ENCODE results near the gene ROCK2. TPM values are rescaled to one million over a fixed set of nuclear protein-coding genes. Genes with fewer than 3 reads are reported as not detected.

ROCK2 gene
- total RNA-seq, 2 experiments from 2014 or later = 16.6 to 19.2 TPM

GRCh38 chr2:11245322-11245721 lies 99.1 kb downstream of the ROCK2 start:
- POLR2A ChIA-PET = no interaction called here
- Mint-ChIP-seq H3K27ac (no peak overlapping the region), H3K4me3 (no peak overlapping the region), H3K27me3 (no peaks in the 10 kb centered on the region), H3K4me1 (ENCODE audit: low read depth) (no peaks in the 10 kb centered on the region), H3K36me3 (peaks cover 13% of the 10 kb centered on the region), H3K9me3 (no peaks in the 10 kb centered on the region)
- DNase-seq = no peak
- intact Hi-C loops (cut with micrococcal nuclease) = no loop called here
- CTCF ChIA-PET = no interaction called here

DNA sequence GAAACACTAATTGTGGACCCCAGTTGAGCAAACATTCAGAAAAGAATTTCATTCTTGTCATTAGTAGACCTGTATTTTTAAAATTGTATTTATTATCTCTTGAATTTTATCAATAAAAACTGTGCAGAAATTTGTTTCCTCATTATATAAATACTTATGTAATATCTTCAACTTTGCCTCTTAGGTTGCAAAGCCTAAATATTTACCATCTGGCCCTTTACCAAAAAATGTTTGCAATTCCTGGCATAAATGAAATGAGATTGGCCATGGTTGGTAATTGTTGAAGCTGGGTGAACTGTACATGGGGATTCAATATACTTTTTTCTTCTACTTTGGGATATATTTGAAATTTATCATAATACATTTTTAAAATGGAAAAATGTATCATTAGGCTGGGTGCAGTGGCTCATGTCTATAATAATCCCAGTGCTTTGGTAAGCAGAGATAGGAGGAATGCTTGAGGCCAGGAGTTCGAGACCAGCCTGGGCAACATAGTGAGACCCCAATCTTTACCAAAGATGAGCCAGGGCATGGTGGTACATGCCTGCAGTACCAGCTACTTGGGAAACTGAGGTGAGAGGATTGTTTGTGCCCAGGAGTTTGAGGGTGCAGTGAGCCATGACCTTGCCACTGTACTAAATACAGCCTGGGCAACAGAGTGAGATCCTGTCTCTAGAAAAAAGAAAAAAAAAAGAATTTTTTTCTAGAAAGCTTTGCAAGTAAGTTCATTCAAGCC lies 100.2 kb downstream of the ROCK2 start:
- Mint-ChIP-seq H3K36me3 (peaks cover 13% of the 10 kb centered on the region), H3K4me1 (ENCODE audit: low read depth) (no peaks in the 10 kb centered on the region)
- no peak for DNase-seq

DNA sequence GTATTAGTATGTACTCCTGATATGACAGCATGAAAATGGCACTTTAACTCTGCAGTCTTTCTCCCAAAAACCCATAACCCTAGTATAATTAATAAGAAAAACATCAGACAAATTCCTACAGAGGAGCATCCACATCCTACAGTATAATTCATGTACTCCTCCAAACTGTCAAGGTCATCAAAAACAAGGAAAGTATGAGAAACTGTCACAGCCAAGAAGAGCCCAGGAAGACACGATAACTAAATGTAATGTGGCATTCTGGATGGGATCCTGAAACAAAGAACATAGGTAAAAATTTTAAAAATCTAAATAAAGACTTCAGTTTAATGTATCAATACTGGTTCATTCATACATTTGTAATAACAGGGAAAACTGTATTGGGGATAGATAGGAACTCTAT lies 100.9 kb downstream of the ROCK2 start:
- H3K27me3 Mint-ChIP-seq = no peaks in the 10 kb centered on the region
- intact Hi-C loops (cut with micrococcal nuclease) = no loop called here
- CTCF ChIA-PET = no interaction called here
- H3K36me3 Mint-ChIP-seq = peaks cover 13% of the 10 kb centered on the region
- no peaks in the 10 kb centered on the region for H3K9me3 Mint-ChIP-seq
- no peak for DNase-seq
- H3K4me1 Mint-ChIP-seq (ENCODE audit: low read depth) = no peaks in the 10 kb centered on the region
- H3K27ac Mint-ChIP-seq = no peak overlapping the region
- H3K4me3 Mint-ChIP-seq = no peak overlapping the region
- POLR2A ChIA-PET = no interaction called here

More for the DNA sequence above, 100.2 kb downstream of the ROCK2 start:
- H3K9me3 Mint-ChIP-seq = no peaks in the 10 kb centered on the region
- CTCF ChIA-PET = no interaction called here
- H3K27me3 Mint-ChIP-seq = no peaks in the 10 kb centered on the region
- H3K4me3 Mint-ChIP-seq = no peak overlapping the region
- intact Hi-C loops (cut with micrococcal nuclease) = no loop called here
- POLR2A ChIA-PET = no interaction called here
- H3K27ac Mint-ChIP-seq = no peak overlapping the region

- intact Hi-C loops (cut with micrococcal nuclease) = no loop called here
- ChIA-PET CTCF (no interaction called here), POLR2A (no interaction called here)
- Mint-ChIP-seq H3K27me3 (no peaks in the 10 kb centered on the region), H3K36me3 (peaks cover 10% of the 10 kb centered on the region), H3K4me1 (ENCODE audit: low read depth) (no peaks in the 10 kb centered on the region), H3K9me3 (no peaks in the 10 kb centered on the region), H3K27ac (no peak overlapping the region), H3K4me3 (no peak overlapping the region)
- DNase-seq = no peak
Observed at GRCh38 chr2:11242542-11243174, 101.8 kb downstream of the ROCK2 start.

DNA sequence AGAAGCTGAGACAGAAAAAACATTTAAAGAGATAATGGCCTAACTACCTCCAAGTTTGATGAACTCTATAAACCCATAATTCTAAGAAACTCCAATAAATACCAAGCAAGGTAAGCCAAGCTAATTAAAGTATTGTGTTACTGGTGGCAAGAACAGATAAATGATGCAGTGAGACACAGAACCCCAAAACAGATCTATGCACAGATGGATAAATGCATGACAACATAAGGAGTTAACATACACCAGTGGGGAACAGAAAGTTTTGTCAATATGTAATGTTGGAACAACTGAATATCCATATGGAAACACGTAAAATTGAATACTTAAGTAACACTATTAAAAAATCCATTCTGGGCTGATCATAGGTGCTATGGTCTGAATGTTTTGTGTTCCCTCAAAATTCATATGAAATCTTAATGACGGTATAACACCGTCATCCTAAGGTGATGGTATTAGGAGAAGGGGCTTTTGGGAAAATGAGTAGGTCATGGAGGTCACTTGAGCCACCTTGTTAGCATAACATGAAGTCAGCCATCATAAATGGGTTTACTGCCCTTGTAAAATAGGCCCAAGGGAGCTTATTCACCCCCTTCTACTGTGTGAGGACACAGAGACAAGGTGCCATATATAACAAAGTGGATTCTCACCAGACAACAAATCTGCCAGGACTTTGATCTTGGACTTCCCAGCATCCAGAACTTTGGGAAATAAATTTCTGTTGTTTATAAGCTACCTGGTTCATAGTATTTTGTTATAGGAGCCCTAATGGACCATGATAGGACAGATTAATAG lies 102.8 kb downstream of the ROCK2 start:
- no peak for DNase-seq
- Mint-ChIP-seq H3K36me3 (peaks cover 6% of the 10 kb centered on the region), H3K9me3 (no peaks in the 10 kb centered on the region), H3K4me3 (no peak overlapping the region), H3K4me1 (ENCODE audit: low read depth) (peaks cover 6% of the 10 kb centered on the region), H3K27ac (no peak overlapping the region), H3K27me3 (no peaks in the 10 kb centered on the region)
- intact Hi-C loops (cut with micrococcal nuclease) = no loop called here
- CTCF ChIA-PET = interaction anchor here (0.8 kb wide), 1 partner anchor 109 kb away, joined by 3 read pairs; a partner anchor contains a TSS
- POLR2A ChIA-PET = no interaction called here

DNA sequence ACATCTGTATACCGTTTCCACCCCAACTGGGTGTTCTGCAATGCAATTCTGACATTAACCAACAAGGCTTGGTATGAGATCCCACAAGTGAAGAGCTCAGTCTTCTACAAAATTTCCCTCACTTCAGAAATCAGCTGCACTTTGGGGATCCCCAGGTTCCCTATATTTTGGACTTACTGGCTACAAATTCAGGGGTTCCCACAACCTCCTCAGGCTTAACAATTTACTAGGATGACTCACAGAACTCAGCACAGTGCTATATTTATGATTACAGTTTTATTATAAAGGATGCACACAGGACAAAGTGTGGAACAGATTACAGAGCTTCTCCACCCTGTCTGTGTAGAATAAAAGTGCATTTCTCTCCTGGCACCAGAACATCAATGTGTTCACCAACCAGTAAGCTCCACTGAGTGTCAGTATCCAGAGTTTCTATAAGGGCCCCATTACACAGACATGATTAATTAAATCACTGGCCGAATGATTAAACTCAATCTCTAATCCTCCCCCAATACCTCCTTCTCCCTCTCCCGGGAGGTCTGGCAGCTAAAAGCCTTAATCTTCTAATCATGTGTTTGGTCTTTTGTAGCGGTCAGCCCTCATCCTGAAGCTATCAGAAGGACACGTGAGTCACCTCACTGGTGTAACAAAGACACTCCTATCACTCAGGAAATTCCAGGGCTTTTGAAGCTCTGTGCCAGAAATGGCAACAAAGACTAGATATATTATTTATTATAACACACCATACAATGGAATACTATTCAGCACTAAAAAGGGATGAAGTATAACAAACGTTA lies 104.6 kb downstream of the ROCK2 start:
- no peaks in the 10 kb centered on the region for H3K27me3 Mint-ChIP-seq
- POLR2A ChIA-PET = no interaction called here
- intact Hi-C loops (cut with micrococcal nuclease) = loop anchor here (5.0 kb wide), 3 partner anchors 102 to 342 kb away; partner anchors contain the start of gene ROCK2
- peaks cover 12% of the 10 kb centered on the region for H3K4me1 Mint-ChIP-seq (ENCODE audit: low read depth)
- no peak overlapping the region for H3K27ac Mint-ChIP-seq
- no peaks in the 10 kb centered on the region for H3K9me3 Mint-ChIP-seq
- no peak overlapping the region for H3K4me3 Mint-ChIP-seq
- CTCF ChIA-PET = interaction anchor here (0.6 kb wide), 1 partner anchor 147 kb away, joined by 4 read pairs; no protein-coding TSS in a partner anchor
- H3K36me3 Mint-ChIP-seq = peaks cover 8% of the 10 kb centered on the region
- DNase-seq = no peak

GRCh38 chr2:11239147-11239546 lies 105.3 kb downstream of the ROCK2 start:
- ChIA-PET POLR2A (no interaction called here), CTCF (no interaction called here)

DNA sequence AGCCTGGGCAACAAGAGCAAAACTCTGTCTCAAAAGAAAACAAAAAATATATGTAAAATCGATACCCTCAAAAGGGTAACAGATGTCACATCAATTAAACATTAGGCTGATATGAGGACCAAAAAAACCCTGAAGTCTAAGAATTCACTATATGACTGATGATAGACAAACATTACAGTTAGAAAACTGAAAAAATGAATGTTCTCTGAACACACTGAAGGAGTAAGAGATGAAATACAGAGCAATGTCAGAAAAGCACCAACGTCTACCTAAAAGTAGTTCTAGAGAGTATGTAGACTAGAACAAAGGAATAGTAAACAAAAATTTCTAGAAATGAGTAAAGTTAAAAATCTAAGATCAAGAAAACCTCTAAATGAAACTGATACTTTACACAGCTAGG lies 107.3 kb downstream of the ROCK2 start:
- Mint-ChIP-seq H3K27ac (no peak overlapping the region), H3K4me3 (no peak overlapping the region), H3K9me3 (no peaks in the 10 kb centered on the region), H3K36me3 (peaks cover 2% of the 10 kb centered on the region), H3K4me1 (ENCODE audit: low read depth) (peaks cover 12% of the 10 kb centered on the region), H3K27me3 (no peaks in the 10 kb centered on the region)
- POLR2A ChIA-PET = no interaction called here
- intact Hi-C loops (cut with micrococcal nuclease) = loop anchor here (5.0 kb wide), 3 partner anchors 105 to 345 kb away; partner anchors contain the start of gene ROCK2
- DNase-seq = no peak
- CTCF ChIA-PET = interaction anchor here (1.5 kb wide), 1 partner anchor 104 kb away, joined by 4 read pairs; a partner anchor contains a TSS

More at GRCh38 chr2:11239147-11239546, 105.3 kb downstream of the ROCK2 start:
- Mint-ChIP-seq H3K27me3 (no peaks in the 10 kb centered on the region), H3K36me3 (peaks cover 8% of the 10 kb centered on the region), H3K27ac (no peak overlapping the region), H3K4me3 (no peak overlapping the region), H3K9me3 (no peaks in the 10 kb centered on the region), H3K4me1 (ENCODE audit: low read depth) (peaks cover 12% of the 10 kb centered on the region)
- intact Hi-C loops (cut with micrococcal nuclease) = loop anchor here (5.0 kb wide), 3 partner anchors 103 to 343 kb away; partner anchors contain the start of gene ROCK2
- DNase-seq = no peak

DNA sequence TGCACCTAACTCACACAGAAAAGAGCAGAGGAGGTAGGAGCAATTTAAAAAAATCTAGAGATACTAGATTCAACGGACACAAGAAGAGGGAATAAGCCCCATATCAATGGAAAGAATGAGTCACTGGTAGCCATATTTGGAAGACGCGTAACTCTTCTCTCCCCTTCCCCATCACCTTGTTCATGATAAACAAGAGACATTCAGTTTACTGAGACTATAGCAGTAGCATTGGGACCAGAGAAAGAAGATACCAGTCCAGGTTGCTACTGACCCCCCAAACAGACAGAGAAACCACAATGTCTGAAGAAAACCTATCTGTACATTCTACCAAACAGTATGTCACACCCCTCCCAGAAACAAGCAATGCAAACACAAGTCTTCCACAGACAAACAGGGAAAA lies 108.1 kb downstream of the ROCK2 start:
- no peak for DNase-seq
- H3K27me3 Mint-ChIP-seq = no peaks in the 10 kb centered on the region
- CTCF ChIA-PET = interaction anchor here (1.5 kb wide), 1 partner anchor 104 kb away, joined by 4 read pairs; a partner anchor contains a TSS

DNA sequence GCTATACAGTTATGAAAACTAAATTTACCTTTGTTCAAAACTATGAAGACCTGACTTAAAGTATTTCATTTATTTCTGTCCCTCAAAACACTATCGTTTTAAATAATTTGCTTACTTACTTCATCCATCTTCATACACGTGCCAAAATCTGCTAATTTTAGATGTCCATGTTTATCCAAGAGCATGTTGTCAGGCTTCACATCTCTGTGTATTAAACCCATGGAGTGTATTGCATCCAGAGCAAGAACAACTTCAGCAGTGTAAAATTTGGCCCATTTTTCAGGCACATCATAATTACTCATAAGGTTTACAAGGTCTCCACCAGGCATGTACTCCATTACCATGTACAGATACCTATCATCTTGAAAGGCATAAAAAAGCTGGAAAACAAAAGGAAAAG lies 108.9 kb downstream of the ROCK2 start:
- intact Hi-C loops (cut with micrococcal nuclease) = loop anchor here (5.0 kb wide), 3 partner anchors 107 to 347 kb away; partner anchors contain the start of gene ROCK2

More for the DNA sequence above, 108.1 kb downstream of the ROCK2 start:
- Mint-ChIP-seq H3K27ac (no peak overlapping the region), H3K9me3 (no peaks in the 10 kb centered on the region), H3K4me3 (no peak overlapping the region), H3K4me1 (ENCODE audit: low read depth) (peaks cover 12% of the 10 kb centered on the region), H3K36me3 (peaks cover 2% of the 10 kb centered on the region)
- intact Hi-C loops (cut with micrococcal nuclease) = loop anchor here (5.0 kb wide), 3 partner anchors 106 to 346 kb away; partner anchors contain the start of gene ROCK2
- POLR2A ChIA-PET = no interaction called here

GRCh38 chr2:11234309-11234708 lies 110.1 kb downstream of the ROCK2 start:
- intact Hi-C loops (cut with micrococcal nuclease) = no loop called here
- H3K27ac Mint-ChIP-seq = no peak overlapping the region
- no peaks in the 10 kb centered on the region for H3K27me3 Mint-ChIP-seq
- no peak for DNase-seq
- peaks cover 12% of the 10 kb centered on the region for H3K4me1 Mint-ChIP-seq (ENCODE audit: low read depth)
- peaks cover 2% of the 10 kb centered on the region for H3K36me3 Mint-ChIP-seq
- no peaks in the 10 kb centered on the region for H3K9me3 Mint-ChIP-seq
- ChIA-PET POLR2A (no interaction called here), CTCF (interaction anchor here (1.0 to 1.6 kb wide), 4 partner anchors 101 to 350 kb away, joined by 3 to 4 read pairs (median 4); a partner anchor contains a TSS)
- H3K4me3 Mint-ChIP-seq = no peak overlapping the region

More for the DNA sequence above, 108.9 kb downstream of the ROCK2 start:
- Mint-ChIP-seq H3K36me3 (peaks cover 2% of the 10 kb centered on the region), H3K4me1 (ENCODE audit: low read depth) (peaks cover 12% of the 10 kb centered on the region), H3K27ac (no peak overlapping the region), H3K4me3 (no peak overlapping the region), H3K27me3 (no peaks in the 10 kb centered on the region), H3K9me3 (no peaks in the 10 kb centered on the region)
- DNase-seq = no peak
- ChIA-PET POLR2A (no interaction called here), CTCF (interaction anchor here (1.0 to 1.2 kb wide), 4 partner anchors 103 to 349 kb away, joined by 3 to 4 read pairs (median 4); a partner anchor contains a TSS)

Data from activated CD4-positive, alpha-beta memory T cell treated with anti-CD3 and anti-CD28 coated beads for 36 hours (primary cell).